H1 (cell line): Measurements from ENCODE around the gene KLK5. TPM values are rescaled to one million over a fixed set of nuclear protein-coding genes. Genes with fewer than 3 reads are reported as not detected.

Source experiments
- CTCF ChIA-PET: fragments of 300-600 bp; sonication (Branson Sonifier 250); formaldehyde crosslinking; loops from one replicate; lab custom pipeline; 2021; ENCODE audit not compliant: partially characterized antibody; lab: Charles Lee
- POLR2A ChIA-PET: fragments of 300-600 bp; sonication (Branson Sonifier 250); formaldehyde crosslinking; loops from one replicate; lab custom pipeline; 2021; ENCODE audit warnings: inconsistent platforms; ENCODE audit not compliant: partially characterized antibody; lab: Charles Lee
- DNase-seq, 2 experiments: peaks; one replicate each; pipeline versions ENCODE4 v3.0.0 to v3.0.0-alpha.2; 2010 to 2022; ENCODE audit warnings: low spot score in 2 of 2, low read depth in 1 of 2, mixed read lengths in 1 of 2
- FAIRE-seq: peaks from 2 replicates; lab custom pipeline; 2011; peaks lifted over from hg19 to GRCh38; lab: Jason Lieb, UNC
- H2AFZ ChIP-seq: 2 replicates; pipeline ENCODE4 v1.8.1; 2012; ENCODE audit warnings: low read length, inconsistent platforms
- H2AK5ac ChIP-seq: 2 replicates; pipeline ENCODE4 v1.6.1; 2013; ENCODE audit warnings: low read depth, low read length
- H2BK120ac ChIP-seq: replicated peaks from 2 replicates; pipeline ENCODE3; 2013; ENCODE audit warnings: low read depth, low read length, inconsistent platforms
- H2BK12ac ChIP-seq: 2 replicates; pipeline ENCODE4 v1.6.1; 2013; ENCODE audit warnings: low read depth, low read length
- H2BK15ac ChIP-seq: 2 replicates; pipeline ENCODE4 v1.6.1; 2013; ENCODE audit warnings: low read length
- H2BK20ac ChIP-seq: 2 replicates; pipeline ENCODE4 v1.6.1; 2013; ENCODE audit warnings: low read length
- H2BK5ac ChIP-seq: 2 replicates; pipeline ENCODE4 v1.6.1; 2013; ENCODE audit warnings: low read depth, low read length
- H3K14ac ChIP-seq: 2 replicates; pipeline ENCODE4 v1.6.1; 2013; ENCODE audit warnings: inconsistent platforms; ENCODE audit not compliant: insufficient read length
- H3K18ac ChIP-seq: 2 replicates; pipeline ENCODE4 v1.6.1; 2013; ENCODE audit warnings: low read length; ENCODE audit errors: extremely low read depth
- H3K23ac ChIP-seq: 2 replicates; pipeline ENCODE4 v1.6.1; 2013; ENCODE audit warnings: inconsistent platforms; ENCODE audit not compliant: insufficient read length
- H3K23me2 ChIP-seq: 2 replicates; pipeline ENCODE4 v1.6.1; 2013; ENCODE audit warnings: low read depth, low read length
- H3K27ac ChIP-seq: 2 replicates; pipeline ENCODE4 v1.6.1; 2011; ENCODE audit warnings: low read depth, low read length, inconsistent platforms
- H3K27me3 ChIP-seq, 4 experiments: replicated peaks in 1 of 4; 1 replicate in 1 of 4; 2 replicates in 3 of 4; pipeline versions ENCODE4 v1.6.1 to v1.8.1; 2011 to 2013; ENCODE audit warnings: low read length in 3 of 4, mild to moderate bottlenecking in 3 of 4, inconsistent platforms in 2 of 4, mixed read lengths in 2 of 4, moderate library complexity in 1 of 4; ENCODE audit not compliant: control insufficient read depth in 3 of 4, insufficient read depth in 3 of 4; ENCODE audit errors: extremely low read depth in 1 of 4
- H3K36me3 ChIP-seq, 4 experiments: 2 replicates each; pipeline versions ENCODE4 v1.6.1 to v1.8.1; 2011 to 2013; ENCODE audit warnings: mild to moderate bottlenecking in 4 of 4, low read length in 3 of 4, moderate library complexity in 2 of 4, control low read depth in 1 of 4, inconsistent platforms in 1 of 4; ENCODE audit not compliant: insufficient read depth in 4 of 4, control insufficient read depth in 2 of 4
- H3K4ac ChIP-seq: replicated peaks from 2 replicates; pipeline ENCODE3; 2013; ENCODE audit warnings: low read length, low read depth, mixed read lengths, inconsistent platforms; ENCODE audit not compliant: insufficient read length
- H3K4me1 ChIP-seq, 4 experiments: replicated peaks in 1 of 4; 1 replicate in 1 of 4; 2 replicates in 3 of 4; pipeline versions ENCODE4 v1.6.1 to v1.8.1; 2011 to 2013; ENCODE audit warnings: low read length in 3 of 4, inconsistent platforms in 2 of 4, mixed read lengths in 1 of 4; ENCODE audit not compliant: insufficient read depth in 4 of 4, control insufficient read depth in 3 of 4
- H3K4me2 ChIP-seq, 2 experiments: 2 replicates each; pipeline versions ENCODE4 v1.6.1 to v1.8.1; 2011 to 2013; ENCODE audit warnings: low read depth in 2 of 2, low read length in 2 of 2, control low read depth in 1 of 2, inconsistent platforms in 1 of 2, mild to moderate bottlenecking in 1 of 2; ENCODE audit not compliant: insufficient read depth in 1 of 2
- H3K4me3 ChIP-seq, 4 experiments: fragments of 200-600, 300-600 bp in 1 of 4; sonication (generic), shearing (Covaris generic), sonication (Bioruptor Twin) in 1 of 4; 2 replicates each; pipeline versions ENCODE4 v1.5.1 to v1.8.1; 2011 to 2016; ENCODE audit warnings: low read length in 4 of 4, low read depth in 3 of 4, control low read depth in 2 of 4, inconsistent platforms in 2 of 4, mild to moderate bottlenecking in 2 of 4, mixed read lengths in 1 of 4, moderate library complexity in 1 of 4; ENCODE audit not compliant: insufficient read depth in 2 of 4; ENCODE audit errors: extremely low read depth in 1 of 4
- H3K56ac ChIP-seq: replicated peaks from 2 replicates; pipeline ENCODE3; 2013; ENCODE audit warnings: low read depth, mild to moderate bottlenecking, mixed read lengths, low read length, inconsistent platforms; ENCODE audit not compliant: insufficient read length
- H3K79me1 ChIP-seq: 2 replicates; pipeline ENCODE4 v1.6.1; 2013; ENCODE audit warnings: low read depth, low read length, control low read depth
- H3K79me2 ChIP-seq, 2 experiments: 2 replicates each; pipeline versions ENCODE4 v1.6.1 to v1.8.1; 2012 to 2013; ENCODE audit warnings: low read length in 2 of 2, mild to moderate bottlenecking in 2 of 2, inconsistent platforms in 1 of 2; ENCODE audit not compliant: insufficient read depth in 2 of 2, control insufficient read depth in 1 of 2
- H3K9ac ChIP-seq, 4 experiments: replicated peaks in 1 of 4; 1 replicate in 1 of 4; 2 replicates in 3 of 4; pipeline versions ENCODE4 v1.6.1 to v1.8.1; 2011 to 2013; ENCODE audit warnings: low read depth in 3 of 4, low read length in 3 of 4, control low read depth in 2 of 4, mild to moderate bottlenecking in 2 of 4, moderate library complexity in 2 of 4, inconsistent platforms in 1 of 4; ENCODE audit errors: extremely low read depth in 1 of 4
- H3K9me3 ChIP-seq, 2 experiments: 2 replicates each; pipeline versions ENCODE4 v1.6.1 to v1.8.1; 2012 to 2013; ENCODE audit warnings: mild to moderate bottlenecking in 2 of 2, moderate library complexity in 2 of 2, control low read depth in 1 of 2, inconsistent platforms in 1 of 2, low read depth in 1 of 2, low read length in 1 of 2, mixed read lengths in 1 of 2; ENCODE audit not compliant: insufficient read depth in 2 of 2
- H4K20me1 ChIP-seq, 2 experiments: replicated peaks in 1 of 2; 2 replicates each; pipeline versions ENCODE3 to v1.8.1; 2011 to 2013; ENCODE audit warnings: inconsistent platforms in 2 of 2, low read length in 2 of 2, mild to moderate bottlenecking in 1 of 2; ENCODE audit not compliant: insufficient read depth in 2 of 2, control insufficient read depth in 1 of 2
- H4K5ac ChIP-seq: 2 replicates; pipeline ENCODE4 v1.6.1; 2013; ENCODE audit warnings: low read length, low read depth, mixed read lengths, inconsistent platforms; ENCODE audit not compliant: insufficient read length
- H4K8ac ChIP-seq: 2 replicates; pipeline ENCODE4 v1.8.0; 2013; ENCODE audit warnings: mild to moderate bottlenecking, moderate library complexity, low read length, inconsistent platforms; ENCODE audit not compliant: insufficient read depth; ENCODE audit errors: extremely low read depth
- H4K91ac ChIP-seq: replicated peaks from 2 replicates; pipeline ENCODE3; 2013; ENCODE audit warnings: low read length, mixed read lengths, inconsistent platforms; ENCODE audit not compliant: insufficient read length
- BACH1 ChIP-seq: IDR thresholded peaks from 2 replicates; pipeline ENCODE4 v1.6.1; 2012; ENCODE audit warnings: low read length, improper control_type of control experiment
- KDM1A ChIP-seq: fragments of 200-600, 300-600 bp; sonication (generic); IDR thresholded peaks from 2 replicates; pipeline ENCODE4 v1.7.1; 2016; ENCODE audit warnings: mild to moderate bottlenecking, low read length, borderline replicate concordance
- WGBS, 2 experiments: shearing (Covaris generic) in 1 of 2; methylation state at CpG; one replicate each; pipeline versions ENCODE4 v1.1.6 to v1.1.7; 2013 to 2015; ENCODE audit warnings: low lambda C conversion rate in 2 of 2, mixed read lengths in 2 of 2, inconsistent platforms in 1 of 2, low coverage in 1 of 2, missing lambda C conversion rate in 1 of 2; ENCODE audit not compliant: insufficient replicate concordance in 2 of 2, insufficient coverage in 1 of 2, insufficient read length in 1 of 2; ENCODE audit errors: extremely low coverage in 1 of 2, missing lambda C conversion rate in 1 of 2; 5-methylcytosine and 5-hydroxymethylcytosine counted together
- polyA plus RNA-seq, 7 experiments: library from polyadenylated mRNA; depleted of rRNA in 3 of 7; stranded (reverse) in 5 of 7; unstranded in 2 of 7; fragments of >200 nt in 5 of 7; fragments of 200-250 nt in 2 of 7; gene quantifications; 1 replicate in 5 of 7; 2 replicates in 1 of 7; 4 replicates in 1 of 7; pipeline versions ENCODE4 v1.2.1 to v1.2.3, GENCODE V29; 2011 to 2013; ENCODE audit warnings: missing spikeins in 2 of 7, mixed read lengths in 2 of 7
- total RNA-seq: library from RNA; stranded (reverse); fragmentation: NEBNext Ultra II Directional; extraction: Animal tissue kit (Norgen Biotek cat#: 25700); gene quantifications from 2 replicates; pipeline ENCODE4 v1.2.1, GENCODE V29; 2021

The KLK5 gene
- total and polyA plus RNA-seq, 2 of the 8 experiments (the other 6 are each of a cell fraction or from before 2014, with no cell fraction given): 0.76 to 2.0 TPM

- WGBS, 2 experiments: 66% methylated on average over 4 of the region's 4 CpGs; no CpG with 5 or more reads in 1 of the 2 experiments
- Histone ChIP-seq H2BK5ac (no peak overlapping the region), H3K27me3 (peaks cover 0 to 3% (median 0%) of the 10 kb centered on the region in 4 experiments; a peak in 1 of 7 replicates), H2BK20ac (no peak overlapping the region), H3K4me1 (peaks cover 0 to 2% (median 0%) of the 10 kb centered on the region in 4 experiments; a peak in 1 of 7 replicates), H3K18ac (no peak overlapping the region), H2AK5ac (no peak overlapping the region), H3K4ac (no peak overlapping the region), H4K5ac (no peak overlapping the region), H3K79me1 (no peaks in the 10 kb centered on the region), H3K4me3 (no peak overlapping the region), H3K36me3 (no peaks in the 10 kb centered on the region), H3K9me3 (no peaks in the 10 kb centered on the region), H3K14ac (no peak overlapping the region), H3K79me2 (no peaks in the 10 kb centered on the region), H3K4me2 (no peak overlapping the region), H3K23me2 (peaks cover 4% of the 10 kb centered on the region; the same call in 1 of the 2 replicates), H3K56ac (no peak overlapping the region), H2BK12ac (no peak overlapping the region), H4K20me1 (no peaks in the 10 kb centered on the region), H3K27ac (no peak overlapping the region), H4K8ac (no peak overlapping the region), H3K23ac (no peak overlapping the region), H3K9ac (no peak overlapping the region), H2AFZ (no peak overlapping the region), H2BK15ac (no peak overlapping the region), H2BK120ac (no peak overlapping the region), H4K91ac (no peak overlapping the region)
- FAIRE-seq (no peak), DNase-seq (no peak)
- ChIA-PET CTCF (interaction anchor here (1.2 to 3.4 kb wide), 3 partner anchors 70 to 149 kb away, joined by 3 to 14 read pairs (median 12); no protein-coding TSS in a partner anchor), POLR2A (interaction anchor here (1.2 kb wide), 1 partner anchor 25 kb away, joined by 4 read pairs; no protein-coding TSS in a partner anchor)
- TF ChIP-seq KDM1A (peak; percentile 68; the same call in 1 of the 2 replicates), BACH1 (no peak)
Observed at GRCh38 chr19:50947123-50947522, 5.7 kb downstream of the KLK5 start.
